PC-3 (cell line): ENCODE data around the gene LRRFIP1.

Experiments
- EZH2 ChIP-seq: fragments of 300-600 bp; sonication (generic); IDR thresholded peaks from one replicate; pipeline ENCODE4 v1.6.1; 2017; ENCODE audit warnings: antibody characterized with exemption, mild to moderate bottlenecking, low read length; ENCODE audit not compliant: unreplicated experiment
- EZH2phosphoT487 ChIP-seq: fragments of 300-600 bp; sonication (generic); IDR thresholded peaks from 2 replicates; pipeline ENCODE4 v1.6.1; 2018; ENCODE audit warnings: mild to moderate bottlenecking, antibody characterized with exemption, low read length, borderline replicate concordance
- TF ChIP-seq, protein P1 (sequence below): fragments of 300-600 bp; sonication (generic); conservative IDR thresholded peaks from 2 replicates; pipeline ENCODE4 v1.5.1; 2017; ENCODE audit warnings: antibody characterized with exemption, low read depth, mild to moderate bottlenecking, low read length

DNA sequence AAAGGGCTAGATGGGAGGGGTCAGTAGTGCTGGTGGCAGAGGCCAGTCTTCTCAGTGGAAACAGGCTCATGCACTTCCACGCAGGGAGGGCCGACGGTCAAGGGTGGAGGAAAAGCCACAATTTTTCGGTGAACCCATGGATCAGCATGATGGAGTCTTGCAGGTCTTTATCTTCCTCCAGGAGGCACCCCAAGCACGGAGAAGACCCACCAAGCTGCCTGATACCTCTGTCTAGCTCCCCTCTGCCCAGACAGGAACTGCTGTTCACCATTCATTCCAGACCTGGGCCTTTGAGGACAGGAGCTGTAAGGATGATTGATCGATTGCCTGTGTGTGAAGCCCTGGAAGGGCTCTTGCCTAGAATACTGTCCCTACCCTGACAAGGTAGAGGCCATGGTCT is 2.8 kb upstream of the LRRFIP1 start:
- TF ChIP-seq EZH2 (no peak), EZH2phosphoT487 (no peak)
- TF ChIP-seq, protein P1, sequence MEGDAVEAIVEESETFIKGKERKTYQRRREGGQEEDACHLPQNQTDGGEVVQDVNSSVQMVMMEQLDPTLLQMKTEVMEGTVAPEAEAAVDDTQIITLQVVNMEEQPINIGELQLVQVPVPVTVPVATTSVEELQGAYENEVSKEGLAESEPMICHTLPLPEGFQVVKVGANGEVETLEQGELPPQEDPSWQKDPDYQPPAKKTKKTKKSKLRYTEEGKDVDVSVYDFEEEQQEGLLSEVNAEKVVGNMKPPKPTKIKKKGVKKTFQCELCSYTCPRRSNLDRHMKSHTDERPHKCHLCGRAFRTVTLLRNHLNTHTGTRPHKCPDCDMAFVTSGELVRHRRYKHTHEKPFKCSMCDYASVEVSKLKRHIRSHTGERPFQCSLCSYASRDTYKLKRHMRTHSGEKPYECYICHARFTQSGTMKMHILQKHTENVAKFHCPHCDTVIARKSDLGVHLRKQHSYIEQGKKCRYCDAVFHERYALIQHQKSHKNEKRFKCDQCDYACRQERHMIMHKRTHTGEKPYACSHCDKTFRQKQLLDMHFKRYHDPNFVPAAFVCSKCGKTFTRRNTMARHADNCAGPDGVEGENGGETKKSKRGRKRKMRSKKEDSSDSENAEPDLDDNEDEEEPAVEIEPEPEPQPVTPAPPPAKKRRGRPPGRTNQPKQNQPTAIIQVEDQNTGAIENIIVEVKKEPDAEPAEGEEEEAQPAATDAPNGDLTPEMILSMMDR: no peak
